Thyroid gland (tissue), 4 donors: ENCODE measurements around the gene WNT2. TPM values are rescaled to one million over a fixed set of nuclear protein-coding genes. Genes with fewer than 3 reads are reported as not detected.
A peak's percentile ranks its signal among the peaks of the same experiment; 100 is the strongest.

ENCODE experiments used
- DNase-seq, 2 donors: peaks; one replicate each; pipeline ENCODE4 v3.0.0-alpha.2; 2019
- H3K27ac ChIP-seq, 3 donors: fragments of 200-600 bp; sonication (generic); 1 replicate in 2 of 3; 2 replicates in 1 of 3; pipeline ENCODE4 v1.5.1; 2016 to 2019; ENCODE audit warnings: mild to moderate bottlenecking in 1 of 3, moderate library complexity in 1 of 3
- H3K27me3 ChIP-seq: fragments of 200-600 bp; sonication (generic); one replicate; pipeline ENCODE4 v1.5.1; 2019
- H3K36me3 ChIP-seq, 2 donors: fragments of 200-600 bp; sonication (generic); one replicate each; pipeline ENCODE4 v1.5.1; 2016 to 2019
- H3K4me1 ChIP-seq, 2 donors: fragments of 200-600 bp; sonication (generic); one replicate each; pipeline ENCODE4 v1.5.1; 2017 to 2019
- H3K4me3 ChIP-seq, 3 donors: fragments of 200-600 bp; sonication (generic); replicated peaks in 1 of 3; 1 replicate in 2 of 3; 2 replicates in 1 of 3; pipeline ENCODE4 v1.5.1; 2016; ENCODE audit warnings: mild to moderate bottlenecking in 1 of 3
- H3K9me3 ChIP-seq: fragments of 200-600 bp; sonication (generic); one replicate; pipeline ENCODE4 v1.5.1; 2017
- POLR2A ChIP-seq, 2 donors: fragments of 450-650 bp; IDR thresholded peaks; one replicate each; pipeline ENCODE4 v1.6.1; 2017; ENCODE audit warnings: antibody characterized with exemption in 2 of 2, mild to moderate bottlenecking in 2 of 2, moderate library complexity in 1 of 2
- WGBS, 2 donors: methylation state at CpG; one replicate each; pipeline ENCODE4 v1.1.5; 2017; 5-methylcytosine and 5-hydroxymethylcytosine counted together
- intact Hi-C: fragments of 100-400 bp; cut with DNase I; formaldehyde crosslinking; loops from one replicate; pipeline ENCODE4 v1.15.1; 2023
- total RNA-seq, 4 donors: library from RNA; depleted of rRNA; stranded (reverse); fragments of >200 nt; gene quantifications; one replicate each; pipeline ENCODE4 v1.2.3, GENCODE V29; 2016
- TF ChIP-seq, protein P1 (sequence below), 6 experiments: fragments of 200-600 bp in 3 of 6; fragments of 450-650 bp in 3 of 6; sonication (generic) in 3 of 6; IDR thresholded peaks; one replicate each; pipeline ENCODE4 v1.5.1; 2016 to 2019; ENCODE audit warnings: antibody characterized with exemption in 6 of 6, mild to moderate bottlenecking in 2 of 6, inconsistent platforms in 1 of 6, moderate library complexity in 1 of 6

WNT2 gene
- total RNA-seq, 4 donors from 2014 or later: 0.13 to 0.89 TPM; not detected in 2

DNA sequence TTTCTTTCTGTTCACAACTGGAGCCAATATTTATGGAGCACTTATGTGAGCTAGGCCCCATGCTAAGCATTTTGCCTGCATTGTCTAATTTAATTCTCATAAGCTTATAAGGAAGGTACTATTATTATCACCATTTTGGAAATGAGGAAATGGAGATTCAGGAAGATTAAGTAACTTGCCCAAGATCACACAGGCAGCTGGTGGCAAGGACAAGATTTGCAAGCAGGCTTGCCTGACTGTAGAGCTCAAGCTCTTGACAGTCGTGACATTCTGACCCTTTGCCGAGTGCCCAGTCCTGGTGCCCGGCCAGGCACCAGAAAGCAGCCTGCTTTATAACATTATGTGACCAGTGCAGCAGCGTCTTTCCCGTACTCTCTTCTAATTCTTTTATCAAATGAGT lies 38.2 kb downstream of the WNT2 start:
- WGBS, 2 donors: 96 to 98% methylated on average over 5 of the region's 5 CpGs
- Histone ChIP-seq H3K27ac (no peak overlapping the region), H3K27me3 (no peaks in the 10 kb centered on the region), H3K4me1 (no peaks in the 10 kb centered on the region), H3K36me3 (no peaks in the 10 kb centered on the region), H3K4me3 (no peak overlapping the region), H3K9me3 (no peaks in the 10 kb centered on the region)
- DNase-seq: no peak
- no peak for TF ChIP-seq POLR2A (IDR thresholded peaks at IDR 0.05)
- TF ChIP-seq, protein P1, sequence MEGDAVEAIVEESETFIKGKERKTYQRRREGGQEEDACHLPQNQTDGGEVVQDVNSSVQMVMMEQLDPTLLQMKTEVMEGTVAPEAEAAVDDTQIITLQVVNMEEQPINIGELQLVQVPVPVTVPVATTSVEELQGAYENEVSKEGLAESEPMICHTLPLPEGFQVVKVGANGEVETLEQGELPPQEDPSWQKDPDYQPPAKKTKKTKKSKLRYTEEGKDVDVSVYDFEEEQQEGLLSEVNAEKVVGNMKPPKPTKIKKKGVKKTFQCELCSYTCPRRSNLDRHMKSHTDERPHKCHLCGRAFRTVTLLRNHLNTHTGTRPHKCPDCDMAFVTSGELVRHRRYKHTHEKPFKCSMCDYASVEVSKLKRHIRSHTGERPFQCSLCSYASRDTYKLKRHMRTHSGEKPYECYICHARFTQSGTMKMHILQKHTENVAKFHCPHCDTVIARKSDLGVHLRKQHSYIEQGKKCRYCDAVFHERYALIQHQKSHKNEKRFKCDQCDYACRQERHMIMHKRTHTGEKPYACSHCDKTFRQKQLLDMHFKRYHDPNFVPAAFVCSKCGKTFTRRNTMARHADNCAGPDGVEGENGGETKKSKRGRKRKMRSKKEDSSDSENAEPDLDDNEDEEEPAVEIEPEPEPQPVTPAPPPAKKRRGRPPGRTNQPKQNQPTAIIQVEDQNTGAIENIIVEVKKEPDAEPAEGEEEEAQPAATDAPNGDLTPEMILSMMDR (IDR thresholded peaks at IDR 0.05): no peak
- intact Hi-C loops: no loop called here

DNA sequence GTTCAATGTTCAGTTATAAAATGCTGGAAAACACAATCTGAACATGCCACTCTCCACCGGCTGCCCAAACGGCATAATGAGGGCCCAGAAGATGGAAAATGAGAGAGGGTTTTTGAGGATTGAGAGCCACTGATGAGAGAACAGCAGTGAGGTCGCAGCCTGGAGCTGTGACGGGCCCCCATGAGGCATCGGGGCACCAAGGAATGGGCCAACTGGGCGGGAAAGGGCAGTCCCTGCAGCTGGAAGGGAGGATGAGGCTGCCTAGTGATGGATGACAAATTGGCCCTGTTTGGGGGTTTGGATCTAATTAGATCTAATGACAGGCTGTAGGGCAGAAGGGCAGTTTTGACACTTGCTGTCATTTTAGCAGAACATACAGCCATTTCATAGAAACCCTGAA lies 39.1 kb downstream of the WNT2 start:
- no peaks in the 10 kb centered on the region for H3K9me3 ChIP-seq
- DNase-seq: no peak
- H3K27me3 ChIP-seq: no peaks in the 10 kb centered on the region
- intact Hi-C loops: no loop called here
- H3K4me1 ChIP-seq: no peaks in the 10 kb centered on the region
- no peak for TF ChIP-seq POLR2A (IDR thresholded peaks at IDR 0.05)
- TF ChIP-seq, protein P1 (IDR thresholded peaks at IDR 0.05): no peak
- no peak overlapping the region for H3K4me3 ChIP-seq
- WGBS, 2 donors: 91 to 92% methylated on average over 6 of the region's 6 CpGs
- no peak overlapping the region for H3K27ac ChIP-seq
- no peaks in the 10 kb centered on the region for H3K36me3 ChIP-seq

DNA sequence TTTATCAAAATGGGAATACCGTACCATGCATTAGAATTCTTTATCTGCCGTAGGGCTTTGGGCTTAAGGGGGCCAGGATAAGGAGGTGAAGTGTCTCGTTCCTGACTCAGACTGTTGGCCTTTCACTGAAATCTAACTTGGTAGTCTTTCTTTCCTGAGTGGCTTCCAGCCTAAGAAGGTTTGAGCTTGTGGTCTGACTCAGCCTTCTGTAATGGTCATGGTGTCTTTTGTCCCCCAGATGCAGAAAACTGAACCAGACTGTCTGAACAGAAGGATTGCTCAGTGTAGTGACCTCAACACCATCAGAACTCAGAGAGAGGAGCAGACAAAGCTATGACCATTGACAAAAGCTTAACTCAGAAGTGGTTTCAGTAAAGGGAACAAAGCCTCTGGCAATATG lies 39.5 kb downstream of the WNT2 start:
- no peak for TF ChIP-seq POLR2A (IDR thresholded peaks at IDR 0.05)
- TF ChIP-seq, protein P1 (IDR thresholded peaks at IDR 0.05): no peak

DNA sequence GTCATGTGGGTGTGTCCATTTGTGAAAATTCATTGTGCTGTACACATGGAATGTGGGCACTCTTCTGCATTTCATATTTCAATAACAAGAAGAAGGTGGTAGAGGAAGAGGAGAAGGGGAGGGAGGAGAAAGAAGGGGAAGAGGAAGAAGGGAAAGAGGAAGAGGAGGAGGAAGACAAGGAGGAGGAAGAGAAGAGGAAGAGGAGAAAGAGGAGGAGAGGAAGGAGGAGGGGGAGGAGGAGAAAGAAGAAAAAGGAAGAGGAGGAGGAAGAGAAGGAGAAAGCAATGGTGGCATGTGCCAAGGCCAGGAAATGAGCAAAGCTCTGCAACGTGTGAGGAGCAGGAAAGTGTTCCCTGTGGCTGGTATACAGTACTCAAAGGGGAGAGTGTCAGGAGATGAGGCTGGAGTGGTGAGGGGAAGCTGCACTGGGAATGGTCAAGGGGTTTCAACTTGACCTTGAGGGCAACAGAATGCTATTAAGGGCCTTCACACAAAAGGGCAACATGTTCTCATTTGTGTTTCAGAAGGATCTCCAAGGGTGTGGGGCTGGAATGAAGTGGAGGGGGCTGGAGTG lies 40.5 kb downstream of the WNT2 start:
- 42 to 44% methylated on average over 1 of the region's 1 CpG for WGBS, 2 donors
- TF ChIP-seq, protein P1 (IDR thresholded peaks at IDR 0.05): no peak
- no peak for TF ChIP-seq POLR2A (IDR thresholded peaks at IDR 0.05)
- no peak for DNase-seq
- H3K4me3 ChIP-seq: no peak overlapping the region
- no peaks in the 10 kb centered on the region for H3K9me3 ChIP-seq
- no peaks in the 10 kb centered on the region for H3K4me1 ChIP-seq
- no peaks in the 10 kb centered on the region for H3K36me3 ChIP-seq
- no peak overlapping the region for H3K27ac ChIP-seq
- intact Hi-C loops: no loop called here
- no peaks in the 10 kb centered on the region for H3K27me3 ChIP-seq

More for the DNA sequence above, 39.5 kb downstream of the WNT2 start:
- WGBS, 2 donors: 82 to 94% methylated on average over 3 of the region's 3 CpGs
- no peak for DNase-seq
- Histone ChIP-seq H3K4me1 (no peaks in the 10 kb centered on the region), H3K4me3 (no peak overlapping the region), H3K27me3 (no peaks in the 10 kb centered on the region), H3K36me3 (no peaks in the 10 kb centered on the region), H3K27ac (no peak overlapping the region), H3K9me3 (no peaks in the 10 kb centered on the region)
- intact Hi-C loops: no loop called here

DNA sequence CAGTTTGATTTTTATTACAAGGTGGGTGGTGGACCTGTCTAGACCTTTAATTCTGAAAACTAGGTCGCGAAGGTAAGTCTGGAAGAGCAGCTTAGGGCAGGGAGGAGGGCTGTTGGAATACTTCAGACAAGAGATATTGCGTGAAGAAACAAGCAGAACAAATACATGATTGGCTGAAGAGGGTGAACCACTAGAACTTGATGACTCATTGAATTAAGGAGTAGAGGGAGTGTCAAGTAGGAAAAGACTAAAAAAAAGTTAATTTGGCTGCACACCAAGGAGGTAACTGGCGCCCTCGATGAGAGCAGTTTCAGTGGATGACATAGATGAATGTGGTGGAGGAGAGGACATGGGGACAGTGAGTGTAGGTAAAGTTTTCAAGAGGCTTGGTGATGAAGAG lies 41.3 kb downstream of the WNT2 start:
- no peaks in the 10 kb centered on the region for H3K27me3 ChIP-seq
- intact Hi-C loops: no loop called here
- peak in 1 of 2 donors; percentile 5 for DNase-seq
- no peak overlapping the region for H3K27ac ChIP-seq
- no peak overlapping the region for H3K4me3 ChIP-seq
- no peaks in the 10 kb centered on the region for H3K4me1 ChIP-seq
- TF ChIP-seq, protein P1 (IDR thresholded peaks at IDR 0.05): no peak
- TF ChIP-seq POLR2A (IDR thresholded peaks at IDR 0.05): no peak
- H3K36me3 ChIP-seq: no peaks in the 10 kb centered on the region
- no peaks in the 10 kb centered on the region for H3K9me3 ChIP-seq
- WGBS, 2 donors: 24 to 40% methylated on average over 5 of the region's 5 CpGs
